Liver (tissue), 9 donors: ENCODE measurements around the gene NAMPT. TPM values are rescaled to one million over a fixed set of nuclear protein-coding genes. Genes with fewer than 3 reads are reported as not detected.

Experiments used
- DNase-seq: peaks from one replicate; pipeline ENCODE4 v3.0.0-alpha.2; 2017; ENCODE audit warnings: low spot score
- H3K27ac ChIP-seq, 2 donors: one replicate each; pipeline ENCODE4 v1.7.0; 2013; ENCODE audit warnings: inconsistent platforms in 2 of 2, low read length in 2 of 2, control low read depth in 1 of 2, low read depth in 1 of 2, mild to moderate bottlenecking in 1 of 2
- H3K27me3 ChIP-seq, 4 donors: one replicate each; pipeline versions ENCODE4 v1.6.1 to v1.7.0; 2013; ENCODE audit warnings: low read length in 3 of 4, inconsistent platforms in 1 of 4, mild to moderate bottlenecking in 1 of 4, moderate library complexity in 1 of 4; ENCODE audit not compliant: control insufficient read depth in 4 of 4, insufficient read depth in 4 of 4
- H3K36me3 ChIP-seq, 4 donors: one replicate each; pipeline versions ENCODE4 v1.6.1 to v1.7.0; 2013; ENCODE audit warnings: low read length in 3 of 4, mild to moderate bottlenecking in 3 of 4, low read depth in 1 of 4, moderate library complexity in 1 of 4; ENCODE audit not compliant: control insufficient read depth in 4 of 4, insufficient read depth in 3 of 4
- H3K4me1 ChIP-seq, 4 donors: one replicate each; pipeline versions ENCODE4 v1.6.1 to v1.7.0; 2013; ENCODE audit warnings: low read length in 3 of 4, mild to moderate bottlenecking in 3 of 4, moderate library complexity in 1 of 4; ENCODE audit not compliant: control insufficient read depth in 4 of 4, insufficient read depth in 4 of 4
- H3K4me3 ChIP-seq, 3 donors: one replicate each; pipeline versions ENCODE4 v1.6.1 to v1.7.0; 2013; ENCODE audit warnings: low read length in 3 of 3, control low read depth in 1 of 3, low read depth in 1 of 3, mild to moderate bottlenecking in 1 of 3
- H3K9ac ChIP-seq, 2 donors: one replicate each; pipeline ENCODE4 v1.7.0; 2013; ENCODE audit warnings: low read length in 2 of 2, mild to moderate bottlenecking in 2 of 2, moderate library complexity in 2 of 2, control low read depth in 1 of 2, low read depth in 1 of 2
- H3K9me3 ChIP-seq, 4 donors: one replicate each; pipeline versions ENCODE4 v1.6.1 to v1.7.0; 2013; ENCODE audit warnings: low read length in 3 of 4; ENCODE audit not compliant: control insufficient read depth in 4 of 4
- ATF3 ChIP-seq: IDR thresholded peaks from 2 replicates; pipeline ENCODE4 v1.6.1; 2016; ENCODE audit warnings: antibody characterized with exemption
- CTCF ChIP-seq: fragments of 150-350 bp; IDR thresholded peaks from 2 replicates; pipeline ENCODE4 v1.5.1; 2017; ENCODE audit warnings: improper control_type of control experiment, low read depth, low read length; ENCODE audit not compliant: missing input control
- EGR1 ChIP-seq, 2 donors: IDR thresholded peaks; 2 replicates each; pipeline ENCODE4 v1.6.1; 2016 to 2018; ENCODE audit warnings: antibody characterized with exemption in 2 of 2, low read depth in 2 of 2
- FOXA1 ChIP-seq: IDR thresholded peaks from 2 replicates; pipeline ENCODE4 v1.6.1; 2016; ENCODE audit warnings: antibody characterized with exemption
- GABPA ChIP-seq, 2 donors: IDR thresholded peaks in 1 of 2; conservative IDR thresholded peaks in 1 of 2; 2 replicates each; pipeline ENCODE4 v1.6.1; 2016; ENCODE audit warnings: antibody characterized with exemption in 2 of 2, mild to moderate bottlenecking in 1 of 2, moderate library complexity in 1 of 2
- HNF4A ChIP-seq, 2 donors: conservative IDR thresholded peaks; 2 replicates each; pipeline ENCODE4 v1.6.1; 2016; ENCODE audit warnings: antibody characterized with exemption in 2 of 2, mild to moderate bottlenecking in 2 of 2
- HNF4G ChIP-seq: IDR thresholded peaks from 2 replicates; pipeline ENCODE4 v1.6.1; 2016; ENCODE audit warnings: antibody characterized with exemption
- JUND ChIP-seq, 2 donors: IDR thresholded peaks; 2 replicates each; pipeline ENCODE4 v1.6.1; 2016; ENCODE audit warnings: antibody characterized with exemption in 2 of 2
- MAX ChIP-seq: IDR thresholded peaks from 2 replicates; pipeline ENCODE4 v1.6.1; 2016; ENCODE audit warnings: antibody characterized with exemption
- NR2F2 ChIP-seq: IDR thresholded peaks from 2 replicates; pipeline ENCODE4 v1.6.1; 2016; ENCODE audit warnings: antibody characterized with exemption
- RAD21 ChIP-seq, 2 donors: IDR thresholded peaks; 2 replicates each; pipeline ENCODE4 v1.6.1; 2016; ENCODE audit warnings: antibody characterized with exemption in 2 of 2, mild to moderate bottlenecking in 2 of 2
- REST ChIP-seq: IDR thresholded peaks from 2 replicates; pipeline ENCODE4 v1.6.1; 2016; ENCODE audit warnings: antibody characterized with exemption, mild to moderate bottlenecking
- SP1 ChIP-seq: IDR thresholded peaks from 2 replicates; pipeline ENCODE4 v1.6.1; 2018; ENCODE audit warnings: antibody characterized with exemption, mild to moderate bottlenecking
- TAF1 ChIP-seq: conservative IDR thresholded peaks from 2 replicates; pipeline ENCODE4 v1.6.1; 2016; ENCODE audit warnings: antibody characterized with exemption, mild to moderate bottlenecking
- YY1 ChIP-seq: IDR thresholded peaks from 2 replicates; pipeline ENCODE4 v1.6.1; 2016; ENCODE audit warnings: antibody characterized with exemption, mild to moderate bottlenecking
- ZBTB33 ChIP-seq: IDR thresholded peaks from 2 replicates; pipeline ENCODE4 v1.6.1; 2016; ENCODE audit warnings: antibody characterized with exemption
- WGBS: extraction: QIAGEN DNeasy Blood & Tissue Kit; methylation state at CpG from one replicate; pipeline ENCODE4 v1.1.7; 2013; 5-methylcytosine and 5-hydroxymethylcytosine counted together
- polyA plus RNA-seq, 2 donors: library from polyadenylated mRNA; stranded (reverse) in 1 of 2; unstranded in 1 of 2; fragments of 200-250 nt in 1 of 2; fragments of >200 nt in 1 of 2; fragmentation: Nextera tagmentation in 1 of 2; extraction: Ambion mirVana in 1 of 2; gene quantifications; one replicate each; pipeline versions ENCODE4 v1.2.1 to v1.2.3, GENCODE V29; 2013 to 2015
- total RNA-seq, 2 donors: library from RNA; depleted of rRNA; stranded (reverse); fragments of >200 nt; gene quantifications; one replicate each; pipeline ENCODE4 v1.2.3, GENCODE V29; 2014
- donor health status: healthy.
- donor health status: healthy.
- donor health status: healthy.
- donor health status: healthy.
- donor health status: healthy.

Gene NAMPT
- total and polyA plus RNA-seq, 4 donors, result 20.8 to 444 (median 160) TPM

- Histone ChIP-seq H3K27ac (peak overlapping the region in 1 of 2 donors; percentile 2), H3K9ac (peak overlapping the region in 1 of 2 donors; percentile 36), H3K27me3 (no peaks in the 10 kb centered on the region), H3K36me3 (peaks cover 2 to 67% (median 54%) of the 10 kb centered on the region in 4 donors), H3K9me3 (peaks cover 0 to 2% (median 0%) of the 10 kb centered on the region in 4 donors), H3K4me1 (peaks cover 4 to 39% (median 11%) of the 10 kb centered on the region in 4 donors), H3K4me3 (no peak overlapping the region)
- DNase-seq, result no peak
- TF ChIP-seq HNF4G, result no peak
- no peak for TF ChIP-seq YY1
- no peak for TF ChIP-seq NR2F2
- no peak for TF ChIP-seq REST
- TF ChIP-seq CTCF, result no peak
- TF ChIP-seq FOXA1, result no peak
- TF ChIP-seq MAX, result no peak
- no peak for TF ChIP-seq ZBTB33
- TF ChIP-seq SP1, result no peak
- no peak for TF ChIP-seq JUND (IDR thresholded peaks at IDR 0.05)
- no peak for TF ChIP-seq GABPA (IDR thresholded peaks at IDR 0.05 in 1 of 2, conservative IDR thresholded peaks at IDR 0.05 in 1 of 2)
- TF ChIP-seq RAD21 (IDR thresholded peaks at IDR 0.05), result no peak
- TF ChIP-seq HNF4A (conservative IDR thresholded peaks at IDR 0.05), result no peak
- no peak for TF ChIP-seq EGR1 (IDR thresholded peaks at IDR 0.05; ENCODE audit: low read depth in 2 of 2)
- TF ChIP-seq TAF1, result no peak
- no peak for TF ChIP-seq ATF3
- 46% methylated on average over 3 of the region's 3 CpGs for WGBS
Measured at GRCh38 chr7:106252568-106252967, 32.2 kb downstream of the NAMPT start.

GRCh38 chr7:106249488-106249887, 35.3 kb downstream of the NAMPT start:
- no peak overlapping the region for H3K27ac ChIP-seq

More at GRCh38 chr7:106249488-106249887, 35.3 kb downstream of the NAMPT start:
- Histone ChIP-seq H3K27me3 (no peaks in the 10 kb centered on the region), H3K9me3 (peaks cover 0 to 7% (median 1%) of the 10 kb centered on the region in 4 donors), H3K4me3 (no peak overlapping the region), H3K4me1 (peaks cover 3 to 24% (median 6%) of the 10 kb centered on the region in 4 donors), H3K9ac (no peak overlapping the region), H3K36me3 (peaks cover 2 to 54% (median 46%) of the 10 kb centered on the region in 4 donors)
- 69% methylated on average over 4 of the region's 4 CpGs for WGBS
- TF ChIP-seq MAX (no peak), YY1 (no peak), SP1 (no peak), GABPA (IDR thresholded peaks at IDR 0.05 in 1 of 2, conservative IDR thresholded peaks at IDR 0.05 in 1 of 2) (no peak), FOXA1 (no peak)
- DNase-seq, result no peak
